Hematopoietic multipotent progenitor cell treated with erythropoietin and hydrocortisone succinate and interleukin-3 and kit ligand, for 8 days (in vitro differentiated cells): ENCODE results near the gene GRK7.
"Not testable (repeated sequence)": the region's sequence is repeated elsewhere in the genome, so short reads cannot be mapped to it uniquely, and the experiment has no call there.

Source experiments
- DNase-seq: peaks from one replicate; pipeline ENCODE4 v3.0.0-alpha.2; 2015

The GRK7 gene

GRCh38 chr3:141796081-141796888 is 33.1 kb downstream of the GRK7 start:
- peak; percentile 66 for DNase-seq

DNA sequence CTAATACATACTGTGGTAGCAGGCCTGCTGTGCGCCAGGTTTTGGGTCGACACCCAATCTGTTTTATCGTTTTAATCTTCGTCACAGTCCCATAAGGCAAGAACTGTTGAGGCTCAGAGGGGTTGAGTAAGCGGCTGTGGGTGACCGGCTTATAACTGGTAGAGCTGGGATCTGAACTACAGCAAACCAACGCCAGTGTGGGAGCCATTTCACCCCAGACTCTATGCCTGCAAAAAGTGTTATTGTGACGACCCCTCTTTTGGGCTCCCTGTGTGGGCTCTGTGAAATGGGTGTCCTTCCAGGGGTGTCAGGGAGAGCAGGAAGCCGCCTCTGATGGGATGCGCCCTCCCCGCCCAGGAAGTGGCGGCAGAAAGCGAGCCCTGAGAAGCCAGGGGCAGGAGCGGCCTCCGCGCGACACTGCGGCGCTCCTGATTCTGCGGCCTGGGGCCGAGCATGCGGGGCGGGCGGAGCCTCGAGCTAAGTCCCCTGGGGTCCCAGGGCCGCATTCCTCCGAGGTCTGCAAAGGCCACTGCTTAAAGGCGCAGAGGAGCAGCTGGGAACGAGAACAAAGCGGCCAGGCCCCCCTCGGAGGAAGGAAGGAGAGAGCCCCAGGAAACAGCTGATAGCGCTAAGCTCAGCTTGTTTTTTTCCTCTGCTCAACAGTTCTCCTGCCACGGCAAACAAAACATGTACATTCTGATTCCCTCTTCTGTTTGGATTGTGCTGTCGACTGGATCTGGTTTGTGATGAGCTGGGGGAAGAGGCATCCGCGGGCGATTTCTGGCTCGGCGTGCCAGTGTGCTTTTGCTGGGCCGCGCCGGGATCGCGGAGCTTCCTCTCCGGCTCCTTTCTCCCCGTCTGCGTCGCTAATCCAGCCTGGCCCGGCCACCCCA is 33.9 kb downstream of the GRK7 start:
- peak; percentile 32 for DNase-seq

- DNase-seq: no peak
These were observed 34.7 kb downstream of the GRK7 start for GRCh38 chr3:141797819-141798447.

DNA sequence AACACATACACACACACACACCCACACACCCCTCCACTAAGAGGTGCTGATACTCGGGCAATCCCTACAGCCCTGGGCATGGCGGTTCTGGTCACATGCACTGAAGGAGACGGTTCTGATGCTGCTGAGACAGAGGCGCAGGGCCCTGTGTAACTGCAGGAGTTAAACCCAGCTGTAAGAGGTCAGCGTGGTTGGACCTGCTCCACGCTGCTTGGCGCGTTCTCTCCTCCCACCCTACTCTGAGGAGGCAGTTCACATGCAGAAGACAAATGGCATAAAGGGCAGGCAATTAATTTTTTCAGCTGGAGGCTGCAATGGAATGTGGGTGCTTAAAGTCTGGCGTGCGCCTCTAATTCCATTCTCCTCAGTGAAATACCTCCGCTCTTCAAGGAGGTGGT is 35.2 kb downstream of the GRK7 start:
- DNase-seq: no peak

DNA sequence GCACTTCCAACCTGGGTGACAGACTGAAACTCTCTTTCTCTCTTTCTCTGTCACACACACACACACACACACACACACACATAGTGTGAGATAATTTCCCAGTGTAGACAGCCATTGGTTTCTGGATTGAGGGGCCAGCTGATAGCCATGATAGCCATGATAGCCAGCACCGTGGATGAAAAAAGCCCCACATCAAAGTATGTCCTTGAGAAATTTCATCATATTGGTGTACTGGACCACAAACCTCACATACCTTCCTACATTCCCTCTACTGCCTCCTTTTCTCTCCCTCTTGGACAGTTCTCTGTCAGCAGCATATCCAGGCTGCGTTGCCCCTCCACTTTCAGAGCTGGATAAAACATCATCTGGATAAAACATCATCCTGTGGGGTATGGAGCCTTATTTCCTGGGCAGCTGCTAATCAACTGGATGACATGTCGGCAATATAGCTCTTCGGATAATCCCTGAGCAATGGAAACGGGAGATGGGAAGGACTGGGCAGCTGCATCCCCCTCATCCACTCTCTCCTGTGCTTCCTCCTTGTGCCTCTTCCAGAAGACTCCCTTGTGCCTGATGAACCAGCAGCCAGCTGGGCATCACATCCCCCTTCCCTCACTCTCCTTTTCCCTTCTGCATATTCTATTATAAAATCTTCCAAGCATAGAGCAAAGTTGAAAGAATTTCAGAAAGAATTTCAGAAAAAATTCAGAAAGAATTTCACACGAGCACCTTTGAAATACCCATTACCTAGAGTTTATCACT is 39.3 kb downstream of the GRK7 start:
- DNase-seq: no peak

- DNase-seq: not testable (repeated sequence)
These were observed 40.3 kb downstream of the GRK7 start for GRCh38 chr3:141803538-141803937.

DNA sequence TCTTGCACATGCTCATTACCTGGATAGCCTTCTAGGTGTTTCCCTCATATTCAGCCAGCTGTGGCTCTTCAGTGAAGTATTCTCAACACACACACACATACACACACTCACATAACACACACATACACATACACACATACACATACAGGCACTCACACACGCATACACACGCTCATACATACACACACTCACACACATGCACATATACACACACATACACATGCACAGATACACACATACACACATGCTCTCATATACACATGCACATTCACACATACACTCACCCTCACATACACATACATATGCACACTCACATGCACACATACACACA is 41.2 kb downstream of the GRK7 start:
- DNase-seq: no peak

- no peak for DNase-seq
These were observed 41.8 kb downstream of the GRK7 start for GRCh38 chr3:141804778-141805639.

DNA sequence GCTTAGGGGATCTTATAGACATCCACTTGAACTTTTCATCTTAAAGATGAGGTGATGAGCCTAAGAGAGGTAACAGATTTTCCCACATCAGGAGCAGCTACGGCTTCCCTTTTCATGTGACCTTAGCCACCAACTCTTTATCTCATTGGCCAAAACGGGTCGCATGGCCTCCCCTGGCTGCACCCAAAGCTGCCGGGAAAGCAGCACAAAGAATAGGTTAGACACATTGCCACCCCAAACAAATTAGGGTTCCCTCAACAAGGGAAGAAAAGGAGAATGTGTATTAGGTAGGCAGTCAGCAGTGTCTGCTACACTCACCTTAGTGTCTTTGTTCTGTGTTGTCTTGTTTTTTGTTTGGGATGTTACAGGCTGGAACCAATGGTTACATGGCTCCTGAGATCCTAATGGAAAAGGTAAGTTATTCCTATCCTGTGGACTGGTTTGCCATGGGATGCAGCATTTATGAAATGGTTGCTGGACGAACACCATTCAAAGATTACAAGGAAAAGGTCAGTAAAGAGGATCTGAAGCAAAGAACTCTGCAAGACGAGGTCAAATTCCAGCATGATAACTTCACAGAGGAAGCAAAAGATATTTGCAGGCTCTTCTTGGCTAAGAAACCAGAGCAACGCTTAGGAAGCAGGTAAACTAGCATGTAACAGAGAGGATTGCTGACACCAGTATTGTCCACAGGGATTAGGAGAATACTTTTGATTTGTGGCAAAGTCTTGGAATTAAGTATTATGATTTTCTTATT is 44.2 kb downstream of the GRK7 start:
- DNase-seq: no peak

DNA sequence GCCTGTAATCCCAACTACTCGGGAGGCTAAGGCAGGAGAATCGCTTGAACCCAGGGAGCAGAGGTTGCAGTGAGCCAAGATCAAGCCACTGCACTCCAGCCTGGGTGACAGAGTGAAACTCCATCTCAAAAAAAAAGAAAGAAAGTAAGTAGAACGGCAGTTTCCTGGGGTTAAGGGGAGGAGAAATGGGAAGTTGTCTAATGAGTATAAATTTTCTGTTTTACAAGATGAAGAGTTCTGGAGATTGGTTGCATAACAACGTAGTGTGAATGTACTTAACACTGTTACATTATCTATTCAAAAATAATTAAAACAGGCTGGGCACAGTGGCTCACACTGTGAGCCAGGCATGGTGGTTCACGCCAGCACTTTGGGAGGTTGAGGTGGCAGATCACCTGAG is 45.4 kb downstream of the GRK7 start:
- no peak for DNase-seq

DNA sequence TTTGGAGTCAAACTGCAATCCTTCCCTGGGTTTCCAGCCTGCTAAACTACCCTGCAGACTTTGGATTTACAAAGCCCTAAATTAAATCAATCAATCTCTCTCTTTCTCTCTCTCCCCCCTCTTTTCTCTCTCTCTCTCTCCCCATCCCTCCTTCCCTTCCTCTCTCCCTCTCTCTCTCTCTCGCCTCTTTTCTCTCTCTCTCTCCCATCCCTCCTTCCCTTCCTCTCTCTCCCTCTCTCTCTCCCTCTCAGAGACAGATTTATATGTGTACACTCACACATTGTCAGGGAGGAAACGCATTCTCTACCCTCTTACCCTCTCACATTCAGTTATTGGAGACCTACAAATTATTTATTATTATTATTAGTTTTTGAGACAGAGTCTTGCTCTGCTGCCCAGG is 47.0 kb downstream of the GRK7 start:
- no peak for DNase-seq

GRCh38 chr3:141811348-141811747 is 48.1 kb downstream of the GRK7 start:
- no peak for DNase-seq

DNA sequence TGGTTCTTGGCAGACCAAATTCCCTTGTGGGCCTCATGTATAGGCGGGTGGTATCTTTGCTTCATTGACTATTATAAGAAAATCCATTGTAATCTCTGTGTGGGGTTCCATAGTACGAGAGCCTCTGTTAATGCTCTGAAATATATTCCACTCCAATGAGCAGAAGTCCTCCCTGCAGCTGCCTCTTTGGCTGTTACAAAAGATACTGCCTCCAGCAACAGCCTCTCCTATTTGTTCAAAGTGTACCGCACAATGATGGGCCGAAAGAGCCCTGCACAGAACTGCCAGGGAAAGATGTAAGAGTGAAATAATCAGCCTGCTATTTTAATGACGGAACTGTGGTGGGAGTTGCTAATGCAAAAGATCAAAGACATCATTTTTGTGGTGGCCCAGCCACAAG is 48.9 kb downstream of the GRK7 start:
- DNase-seq: no peak

GRCh38 chr3:141812586-141812985 is 49.4 kb downstream of the GRK7 start:
- no peak for DNase-seq
